ENCODE results near the gene CHAT. TPM values are rescaled to one million over a fixed set of nuclear protein-coding genes. Genes with fewer than 3 reads are reported as not detected.

CHAT gene
- polyA plus RNA-seq, 1 donor from 2014 or later, result not detected

- H3K4me2 ChIP-seq (ENCODE audit: low read length), result no peak overlapping the region
- TF ChIP-seq TAF1 (IDR thresholded peaks at IDR 0.05; ENCODE audit: low read depth) (no peak), EP300 (conservative IDR thresholded peaks at IDR 0.05; ENCODE audit: poor library complexity, severe bottlenecking) (no peak), POLR2AphosphoS5 (IDR thresholded peaks at IDR 0.05) (no peak)
- H4K20me1 ChIP-seq (ENCODE audit: insufficient read depth), result no peaks in the 10 kb centered on the region
- no peaks in the 10 kb centered on the region for H3K36me3 ChIP-seq (ENCODE audit: insufficient read depth, low read length)
- no peaks in the 10 kb centered on the region for H3K27me3 ChIP-seq (ENCODE audit: insufficient read depth, low read depth, low read length)
- H3K9ac ChIP-seq (ENCODE audit: low read length), result no peak overlapping the region
- H3K9me3 ChIP-seq (ENCODE audit: low read length), result no peaks in the 10 kb centered on the region
- H3K79me2 ChIP-seq (replicated peaks; ENCODE audit: insufficient read depth, low read length), result no peaks in the 10 kb centered on the region
- H3K4me3 ChIP-seq (ENCODE audit: low read length), result no peak overlapping the region
- H3K9me2 ChIP-seq (ENCODE audit: insufficient read depth, low read length), result no peaks in the 10 kb centered on the region
- H3K27ac ChIP-seq (ENCODE audit: low read length), result no peak overlapping the region
- H2AFZ ChIP-seq (ENCODE audit: low read depth, low read length), result no peak overlapping the region
- no peaks in the 10 kb centered on the region for H3F3A ChIP-seq (ENCODE audit: insufficient read depth, low read length, poor library complexity, severe bottlenecking)
These were observed 13.2 kb downstream of the CHAT start for GRCh38 chr10:49627038-49627437.

- Histone ChIP-seq H3K9me3 (ENCODE audit: low read length) (no peaks in the 10 kb centered on the region), H3K27me3 (ENCODE audit: insufficient read depth, low read depth, low read length) (no peaks in the 10 kb centered on the region), H3K9ac (ENCODE audit: low read length) (no peak overlapping the region), H3K4me3 (ENCODE audit: low read length) (no peak overlapping the region), H3K9me2 (ENCODE audit: insufficient read depth, low read length) (no peaks in the 10 kb centered on the region), H3K36me3 (ENCODE audit: insufficient read depth, low read length) (no peaks in the 10 kb centered on the region), H3K79me2 (replicated peaks; ENCODE audit: insufficient read depth, low read length) (no peaks in the 10 kb centered on the region), H3K27ac (ENCODE audit: low read length) (no peak overlapping the region), H3F3A (ENCODE audit: insufficient read depth, low read length, poor library complexity, severe bottlenecking) (no peaks in the 10 kb centered on the region), H3K4me2 (ENCODE audit: low read length) (no peak overlapping the region), H2AFZ (ENCODE audit: low read depth, low read length) (no peak overlapping the region), H4K20me1 (ENCODE audit: insufficient read depth) (no peaks in the 10 kb centered on the region)
- TF ChIP-seq MXI1 (conservative IDR thresholded peaks at IDR 0.05; ENCODE audit: poor library complexity, severe bottlenecking) (no peak), EZH2 (IDR thresholded peaks at IDR 0.05; ENCODE audit: borderline replicate concordance, insufficient read depth, low read length, poor library complexity, severe bottlenecking) (no peak), RAD21 (conservative IDR thresholded peaks at IDR 0.05) (no peak), EP300 (conservative IDR thresholded peaks at IDR 0.05; ENCODE audit: poor library complexity, severe bottlenecking) (no peak), REST (IDR thresholded peaks at IDR 0.05; ENCODE audit: borderline replicate concordance) (no peak), POLR2AphosphoS5 (IDR thresholded peaks at IDR 0.05) (no peak), SMC3 (conservative IDR thresholded peaks at IDR 0.05; ENCODE audit: poor library complexity) (no peak)
- TF ChIP-seq, protein P1, sequence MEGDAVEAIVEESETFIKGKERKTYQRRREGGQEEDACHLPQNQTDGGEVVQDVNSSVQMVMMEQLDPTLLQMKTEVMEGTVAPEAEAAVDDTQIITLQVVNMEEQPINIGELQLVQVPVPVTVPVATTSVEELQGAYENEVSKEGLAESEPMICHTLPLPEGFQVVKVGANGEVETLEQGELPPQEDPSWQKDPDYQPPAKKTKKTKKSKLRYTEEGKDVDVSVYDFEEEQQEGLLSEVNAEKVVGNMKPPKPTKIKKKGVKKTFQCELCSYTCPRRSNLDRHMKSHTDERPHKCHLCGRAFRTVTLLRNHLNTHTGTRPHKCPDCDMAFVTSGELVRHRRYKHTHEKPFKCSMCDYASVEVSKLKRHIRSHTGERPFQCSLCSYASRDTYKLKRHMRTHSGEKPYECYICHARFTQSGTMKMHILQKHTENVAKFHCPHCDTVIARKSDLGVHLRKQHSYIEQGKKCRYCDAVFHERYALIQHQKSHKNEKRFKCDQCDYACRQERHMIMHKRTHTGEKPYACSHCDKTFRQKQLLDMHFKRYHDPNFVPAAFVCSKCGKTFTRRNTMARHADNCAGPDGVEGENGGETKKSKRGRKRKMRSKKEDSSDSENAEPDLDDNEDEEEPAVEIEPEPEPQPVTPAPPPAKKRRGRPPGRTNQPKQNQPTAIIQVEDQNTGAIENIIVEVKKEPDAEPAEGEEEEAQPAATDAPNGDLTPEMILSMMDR (IDR thresholded peaks at IDR 0.05; ENCODE audit: poor library complexity, severe bottlenecking), result no peak
These were observed 13.9 kb downstream of the CHAT start for GRCh38 chr10:49627644-49628247.

Measured in neural cell (in vitro differentiated cells).